Skin epidermis (tissue), 12 donors: ENCODE measurements around the gene MRPL38.

ENCODE experiments used
- H3K27ac ChIP-seq, 21 experiments: fragments of 200-600 bp; sonication (generic) in 11 of 21; one replicate each; pipeline ENCODE4 v1.5.0; 2020; ENCODE audit warnings: mild to moderate bottlenecking in 3 of 21, inconsistent platforms in 2 of 21, moderate library complexity in 2 of 21
- H3K4me3 ChIP-seq, 7 experiments: fragments of 200-600 bp; sonication (generic) in 2 of 7; one replicate each; pipeline ENCODE4 v1.5.0; 2020; ENCODE audit warnings: inconsistent platforms in 2 of 7, mild to moderate bottlenecking in 2 of 7, moderate library complexity in 1 of 7

MRPL38 gene

DNA sequence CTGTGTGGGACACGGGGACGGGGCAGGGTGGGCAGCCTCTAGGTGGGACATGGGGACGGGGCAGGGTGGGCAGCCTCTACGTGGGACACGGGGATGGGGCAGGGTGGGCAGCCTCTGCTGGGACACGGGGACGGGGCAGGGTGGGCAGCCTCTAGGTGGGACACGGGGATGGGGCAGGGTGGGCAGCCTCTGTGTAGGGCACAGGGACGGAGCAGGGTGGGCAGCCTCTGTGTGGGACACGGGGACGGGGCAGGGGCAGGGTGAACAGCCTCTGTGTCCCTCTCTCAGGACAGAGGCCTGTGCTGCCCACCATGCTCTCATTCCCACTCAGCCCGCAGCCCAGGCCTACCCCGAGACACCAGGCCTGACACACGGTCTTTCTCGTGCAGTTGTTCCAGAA is 16.9 kb upstream of the MRPL38 start:
- no peak overlapping the region for H3K27ac ChIP-seq
- H3K4me3 ChIP-seq: no peak overlapping the region

DNA sequence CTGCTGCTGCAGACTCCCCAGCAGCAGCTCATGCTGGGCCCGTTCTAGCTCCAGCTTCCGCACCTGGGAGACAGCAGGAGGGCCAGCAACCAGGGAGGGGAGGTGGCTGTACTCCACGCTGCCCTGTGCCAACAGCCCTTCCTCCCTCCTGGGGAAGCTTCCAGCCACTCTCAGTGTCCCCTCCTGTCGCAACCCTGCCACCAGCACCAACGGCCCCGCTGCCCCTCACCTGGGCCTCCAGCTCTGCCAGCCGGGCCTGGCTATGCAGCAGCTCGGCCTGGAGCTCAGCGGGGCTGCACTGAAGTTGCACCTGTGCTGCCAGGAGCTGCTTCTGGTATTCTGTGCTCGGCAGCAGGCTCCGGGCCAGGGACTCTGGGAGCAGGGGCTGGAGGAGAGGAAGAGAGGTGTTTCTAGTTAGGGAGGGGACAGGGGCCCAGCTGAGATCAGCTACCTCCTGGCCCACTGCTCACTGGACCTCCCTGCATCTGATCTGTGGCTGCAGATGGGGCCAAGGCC is 15.4 kb upstream of the MRPL38 start:
- no peak overlapping the region for H3K27ac ChIP-seq
- H3K4me3 ChIP-seq: no peak overlapping the region

DNA sequence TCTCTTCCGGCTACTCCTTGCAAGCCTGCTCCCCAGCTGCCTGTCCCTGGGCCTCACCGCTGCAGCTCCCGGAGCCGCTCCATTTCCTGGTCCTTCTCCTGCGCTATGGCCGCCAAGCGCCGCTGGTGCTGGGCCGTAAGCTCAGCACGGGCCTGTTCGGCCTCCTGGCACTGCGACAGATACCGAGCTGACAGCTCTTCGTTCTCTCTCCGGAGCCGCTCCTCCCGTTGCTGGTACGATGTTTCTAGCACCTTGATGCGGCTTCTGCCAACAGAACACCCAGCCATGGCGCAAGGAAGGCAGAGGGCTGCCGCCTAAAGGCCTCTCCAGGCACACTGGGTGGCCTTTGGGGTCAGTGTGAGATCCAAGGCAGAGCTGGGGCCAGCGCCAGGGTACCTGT is 14.9 kb upstream of the MRPL38 start:
- Histone ChIP-seq H3K27ac (no peak overlapping the region), H3K4me3 (no peak overlapping the region)

DNA sequence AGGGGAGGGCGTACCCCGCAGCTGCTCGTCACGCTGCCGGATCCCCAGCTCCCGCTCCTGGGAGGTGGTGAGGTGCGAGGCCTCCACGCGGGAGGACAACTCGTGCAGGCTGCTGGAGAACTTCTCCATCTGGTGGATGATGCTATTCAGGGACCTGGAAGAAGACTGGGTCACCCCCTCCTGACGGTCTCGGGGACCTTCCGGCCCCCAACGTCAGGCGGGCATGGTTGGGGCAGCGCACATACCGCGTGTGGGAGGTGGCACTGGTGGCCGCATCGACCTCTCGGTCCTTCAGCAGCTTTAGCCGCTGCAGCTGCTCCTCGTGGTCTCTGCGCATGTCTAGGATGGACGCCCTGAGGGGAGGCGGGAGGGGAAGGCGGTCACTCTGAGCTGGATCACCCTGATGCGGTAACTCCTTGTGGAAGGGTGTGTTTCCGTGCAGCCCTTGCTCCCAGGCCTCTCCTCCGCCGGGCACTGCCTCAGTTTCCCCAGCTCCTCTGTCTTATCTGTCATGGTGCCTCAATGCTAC is 13.3 kb upstream of the MRPL38 start:
- no peak overlapping the region for H3K27ac ChIP-seq
- H3K4me3 ChIP-seq: no peak overlapping the region

DNA sequence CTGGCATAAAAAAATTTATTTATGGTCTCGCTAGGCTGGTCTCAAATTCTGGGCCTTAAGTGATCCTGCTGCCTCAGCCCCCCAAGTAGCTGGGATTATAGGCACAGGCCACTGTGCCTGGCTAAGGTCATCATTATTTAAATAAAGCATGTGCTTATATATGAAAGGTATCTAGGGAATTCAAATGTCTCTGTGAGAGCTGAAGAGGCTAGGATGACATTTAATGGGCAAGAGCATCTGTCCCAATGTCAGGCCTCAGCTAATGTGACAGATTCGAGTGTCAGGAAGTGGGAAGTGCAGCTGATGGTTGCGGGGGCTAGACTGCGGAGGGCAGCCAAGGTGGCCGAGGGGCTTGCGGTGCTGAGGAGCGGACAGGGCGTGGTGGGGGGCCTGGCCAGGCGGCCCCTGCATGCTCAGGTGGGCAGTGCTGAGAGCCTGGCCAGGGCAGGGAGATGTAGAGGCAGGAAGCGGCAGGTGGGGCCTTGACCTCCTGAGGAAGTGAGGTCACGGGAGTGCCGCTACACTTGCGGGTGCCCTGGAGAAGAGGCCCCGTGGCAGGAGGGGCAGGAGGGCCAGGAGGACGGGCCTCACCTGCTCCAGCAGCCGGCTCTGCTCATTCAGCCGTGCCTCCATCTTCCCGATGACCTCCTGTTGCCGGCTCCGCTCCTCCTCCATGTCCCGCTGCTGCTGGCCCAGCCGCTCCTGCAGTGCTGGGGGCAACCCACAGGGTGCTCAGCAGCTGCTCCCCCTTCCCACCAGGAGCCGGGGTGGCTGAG is 12.6 kb upstream of the MRPL38 start:
- no peak overlapping the region for H3K27ac ChIP-seq
- H3K4me3 ChIP-seq: no peak overlapping the region

DNA sequence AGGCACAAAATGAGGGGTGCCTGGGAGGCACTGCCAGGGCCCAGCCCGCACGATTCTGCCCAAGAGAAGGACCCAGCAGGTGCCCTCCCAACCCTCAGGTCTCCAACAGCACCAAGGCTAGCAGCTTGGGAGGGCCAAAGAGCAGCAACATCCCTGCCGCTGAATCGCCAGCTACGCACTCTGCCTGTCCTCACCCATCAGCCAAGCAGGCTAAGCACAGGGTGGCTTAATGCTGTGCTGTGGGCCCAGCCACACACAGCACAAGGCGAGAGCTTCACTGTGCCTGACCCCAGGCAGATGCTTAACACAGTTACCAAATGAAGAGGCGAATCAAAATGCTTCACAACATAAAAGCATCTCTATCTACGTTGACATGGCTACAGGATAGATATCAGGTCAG is 10.6 kb upstream of the MRPL38 start:
- H3K27ac ChIP-seq: no peak overlapping the region
- H3K4me3 ChIP-seq: no peak overlapping the region

DNA sequence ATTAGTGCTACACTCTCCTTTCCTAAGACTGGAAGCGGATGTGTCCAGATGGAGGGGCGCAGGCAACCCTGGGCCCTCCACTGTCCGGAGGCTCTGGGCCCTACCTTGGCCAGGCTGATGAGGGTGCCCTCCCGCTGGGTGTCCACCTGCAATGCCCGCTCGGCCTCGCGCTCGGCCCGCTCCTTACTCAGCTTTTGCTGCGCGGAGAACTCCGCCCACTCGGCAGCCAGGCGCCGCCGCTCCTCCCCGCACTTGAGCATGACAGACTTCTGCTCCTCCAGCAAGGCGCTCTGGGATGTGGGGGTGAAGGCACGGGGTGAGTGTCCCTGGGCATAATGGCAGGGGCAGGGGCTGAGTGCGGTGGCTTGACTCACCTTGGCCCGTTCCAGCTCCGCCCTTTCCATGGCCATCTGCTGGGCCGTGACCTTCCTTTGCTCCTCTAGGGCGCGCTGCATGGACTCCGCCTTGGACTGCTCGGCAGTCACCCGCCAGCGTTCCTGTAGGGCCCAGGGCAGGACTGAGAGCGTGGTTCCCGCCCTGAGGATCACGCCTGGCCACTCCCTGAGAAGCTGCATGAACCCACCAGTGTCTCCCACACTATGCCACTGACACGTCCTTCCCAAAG is 10.1 kb upstream of the MRPL38 start:
- Histone ChIP-seq H3K27ac (no peak overlapping the region), H3K4me3 (no peak overlapping the region)

DNA sequence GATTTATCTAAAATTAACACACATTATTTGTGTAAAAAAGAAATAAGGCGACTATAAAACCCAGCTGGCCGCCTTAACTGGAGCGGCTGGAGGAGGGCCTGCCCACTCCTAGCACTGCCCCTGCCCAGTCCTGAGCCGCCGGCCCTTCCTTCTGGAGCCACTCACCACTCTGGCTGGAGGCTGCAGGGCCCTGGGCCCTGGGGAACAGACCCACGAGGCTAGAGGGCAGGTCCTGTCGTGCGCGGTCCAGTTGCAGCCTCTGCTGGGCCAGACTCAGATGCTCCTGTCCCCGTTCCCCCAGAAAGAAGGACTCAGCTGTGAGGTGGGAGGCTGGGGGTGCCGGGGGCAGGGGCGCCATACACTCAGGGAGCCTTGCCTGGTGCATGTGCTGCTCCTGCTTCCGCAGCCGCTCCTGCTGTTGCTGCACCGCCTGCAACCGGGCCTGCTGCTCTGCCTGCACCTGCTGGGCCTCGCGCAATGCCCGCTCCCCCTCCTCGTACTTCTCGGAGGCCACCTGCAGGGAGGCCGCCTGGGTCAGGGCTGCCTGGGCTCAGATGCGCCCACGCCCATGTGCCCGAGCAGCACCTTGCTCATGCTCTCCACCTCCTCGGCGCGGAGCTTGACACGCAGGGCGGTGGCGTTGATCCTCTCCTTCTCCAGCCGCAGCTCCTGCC is 9.0 kb upstream of the MRPL38 start:
- Histone ChIP-seq H3K27ac (no peak overlapping the region), H3K4me3 (no peak overlapping the region)

DNA sequence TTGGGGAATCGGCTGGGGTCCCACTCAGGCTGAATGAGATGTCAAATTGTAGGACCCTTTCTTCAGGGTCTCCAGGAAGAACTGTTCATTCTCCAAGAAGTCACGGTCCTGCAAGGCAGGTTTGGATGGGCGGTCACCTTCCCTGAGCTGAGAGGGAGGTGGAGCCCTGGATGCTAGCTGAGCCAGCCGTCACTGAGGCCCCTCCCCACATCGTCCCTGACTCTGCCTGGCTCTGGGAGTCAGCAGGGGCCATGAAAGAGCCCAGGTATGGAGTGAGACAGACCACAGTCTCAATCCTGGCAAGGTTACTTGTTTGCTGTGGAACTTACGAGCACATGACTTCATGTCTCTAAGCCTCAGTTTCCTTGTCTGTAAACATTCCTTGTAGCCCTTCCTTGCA is 6.0 kb upstream of the MRPL38 start:
- Histone ChIP-seq H3K4me3 (no peak overlapping the region), H3K27ac (peak overlapping the region in 3 of 21 experiments; percentile 16 to 66 (median 28))

DNA sequence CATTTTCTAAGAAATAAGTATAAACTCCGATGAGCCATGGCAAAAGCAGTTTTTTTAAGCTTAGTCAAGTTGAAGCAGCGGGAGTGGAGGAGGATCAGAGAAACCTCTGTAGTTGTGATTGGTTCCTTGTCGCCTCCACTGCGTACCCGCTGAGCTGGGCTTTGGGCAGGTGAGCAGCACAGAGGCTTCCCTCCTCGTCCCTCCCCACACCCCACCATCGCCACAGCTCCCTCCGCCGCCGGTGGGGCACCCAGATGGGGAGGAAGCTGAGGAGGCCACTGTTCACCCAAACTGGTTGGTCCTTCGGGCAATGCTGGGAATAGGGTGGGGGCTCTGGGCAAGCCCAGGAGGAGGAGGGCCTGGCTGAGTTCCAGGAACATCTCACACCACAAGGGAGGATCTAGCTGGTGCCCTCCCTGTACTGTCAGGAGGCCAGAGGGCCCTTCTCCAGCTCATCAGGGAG is 5.2 kb upstream of the MRPL38 start:
- H3K4me3 ChIP-seq: no peak overlapping the region
- peak overlapping the region in 10 of 21 experiments; percentile 16 to 69 (median 55) for H3K27ac ChIP-seq

DNA sequence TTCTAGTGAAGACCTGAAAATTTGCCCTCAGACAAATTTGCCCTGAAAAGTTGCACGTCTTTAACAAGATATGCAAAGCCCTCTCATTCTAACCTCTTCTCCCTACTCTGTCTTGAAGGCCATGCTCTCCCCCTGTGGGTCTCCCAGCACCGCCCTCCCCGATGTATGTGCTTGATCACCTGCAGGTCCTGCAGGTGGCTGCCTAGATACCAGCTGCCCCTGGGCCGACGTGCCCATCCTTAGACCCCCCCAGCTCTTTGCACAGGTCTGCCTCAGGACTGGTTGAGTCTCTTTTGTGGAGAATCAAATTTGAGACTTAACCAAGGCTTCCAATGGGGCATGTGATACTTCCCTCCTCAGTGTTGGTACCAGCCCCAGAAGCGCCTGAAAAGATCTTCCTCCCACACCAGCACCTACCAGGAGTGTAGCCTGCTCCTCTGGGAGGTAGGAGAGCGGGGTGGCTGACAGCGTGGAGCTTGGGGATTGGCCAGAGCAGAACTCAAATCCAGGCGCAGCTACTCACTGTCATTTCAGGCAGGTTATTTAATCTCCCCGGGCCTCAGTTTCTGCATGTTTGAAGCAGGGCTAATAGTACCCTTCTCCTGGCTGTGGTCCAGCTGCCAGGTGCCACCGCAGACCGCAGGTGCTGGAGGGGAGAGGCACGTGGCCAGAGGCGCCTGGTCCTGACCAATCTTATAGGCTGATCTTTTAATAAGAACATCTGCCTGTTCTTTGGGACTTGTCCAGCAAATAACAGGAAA is 4.5 kb upstream of the MRPL38 start:
- Histone ChIP-seq H3K4me3 (no peak overlapping the region), H3K27ac (peak overlapping the region in 7 of 21 experiments; percentile 11 to 69 (median 55))

DNA sequence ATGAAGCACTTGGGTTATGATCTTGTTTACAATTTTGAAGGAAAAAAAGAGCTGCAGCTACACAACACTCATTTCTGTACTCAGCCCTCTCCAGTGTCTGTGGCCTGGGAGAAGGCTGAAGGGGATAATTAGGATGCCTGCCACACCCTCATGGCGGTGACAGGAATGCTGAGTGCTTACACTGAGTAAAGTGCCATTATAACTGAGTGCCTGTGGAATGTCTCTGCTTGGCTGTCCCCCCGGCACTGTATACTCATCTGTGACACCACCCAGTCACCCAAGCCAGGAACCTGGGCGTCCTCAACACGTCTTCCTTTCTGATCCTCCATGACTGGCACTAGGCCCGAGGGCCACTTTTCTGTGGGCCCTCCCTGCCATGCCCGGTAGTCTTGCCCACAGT is 3.5 kb upstream of the MRPL38 start:
- no peak overlapping the region for H3K4me3 ChIP-seq
- H3K27ac ChIP-seq: peak overlapping the region in 4 of 21 experiments; percentile 18 to 45 (median 31)

DNA sequence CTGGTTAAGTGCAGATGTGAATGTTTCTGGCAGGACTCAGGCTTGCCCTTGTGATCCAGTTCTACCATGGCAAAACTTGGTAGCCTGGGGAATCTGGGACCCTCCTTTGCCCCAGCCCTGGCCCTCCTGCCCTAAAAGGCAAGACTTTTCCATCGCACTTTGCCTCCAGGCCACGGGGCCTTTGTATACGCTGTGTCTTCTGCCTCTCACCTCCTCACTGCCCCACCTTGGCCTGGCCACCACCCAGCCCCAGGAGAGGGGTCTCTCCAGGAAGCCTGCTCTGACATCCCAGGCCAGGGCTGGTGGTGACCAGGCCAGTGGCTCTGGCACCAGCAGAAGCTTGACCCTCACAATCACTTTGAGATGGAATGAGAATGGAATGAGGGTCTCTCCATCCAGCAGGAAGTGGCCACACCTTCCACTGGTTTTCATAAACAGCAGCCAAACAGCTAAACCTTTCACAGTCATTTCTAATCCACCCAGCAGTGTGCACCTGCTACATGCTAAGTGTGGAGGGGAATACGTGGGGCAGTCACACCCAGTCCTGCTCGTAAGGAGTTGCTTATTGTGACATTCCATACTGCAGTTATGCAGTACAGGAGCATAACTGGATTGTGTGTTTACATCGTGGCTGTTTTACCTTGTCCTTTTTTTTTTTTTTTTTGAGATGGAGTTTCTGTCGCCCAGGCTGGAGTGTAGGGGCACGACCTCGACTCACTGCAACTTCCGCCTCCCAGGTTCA is 1.6 kb upstream of the MRPL38 start:
- H3K4me3 ChIP-seq: no peak overlapping the region
- H3K27ac ChIP-seq: peak overlapping the region in 13 of 21 experiments; percentile 5 to 93 (median 63)

DNA sequence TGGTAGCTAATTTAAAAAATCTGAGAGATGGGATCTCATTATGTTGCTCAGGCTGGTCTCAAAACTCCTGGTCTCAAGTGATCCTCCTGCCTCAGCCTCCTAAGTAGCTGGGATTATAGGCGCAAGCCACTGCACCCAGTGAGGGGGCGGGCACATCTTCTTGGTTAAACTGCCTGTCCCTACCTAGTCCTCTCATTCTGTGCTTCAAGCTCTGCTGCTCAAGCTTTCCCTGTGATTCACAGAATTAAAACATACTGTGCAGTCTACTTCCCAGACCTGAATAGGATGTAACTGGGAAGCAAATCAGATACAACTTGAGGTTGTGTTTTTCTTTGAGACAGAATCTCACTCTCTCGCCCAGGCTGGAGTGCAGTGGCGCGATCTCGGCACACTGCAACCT is 2.3 kb downstream of the MRPL38 start:
- Histone ChIP-seq H3K4me3 (no peak overlapping the region), H3K27ac (no peak overlapping the region)

DNA sequence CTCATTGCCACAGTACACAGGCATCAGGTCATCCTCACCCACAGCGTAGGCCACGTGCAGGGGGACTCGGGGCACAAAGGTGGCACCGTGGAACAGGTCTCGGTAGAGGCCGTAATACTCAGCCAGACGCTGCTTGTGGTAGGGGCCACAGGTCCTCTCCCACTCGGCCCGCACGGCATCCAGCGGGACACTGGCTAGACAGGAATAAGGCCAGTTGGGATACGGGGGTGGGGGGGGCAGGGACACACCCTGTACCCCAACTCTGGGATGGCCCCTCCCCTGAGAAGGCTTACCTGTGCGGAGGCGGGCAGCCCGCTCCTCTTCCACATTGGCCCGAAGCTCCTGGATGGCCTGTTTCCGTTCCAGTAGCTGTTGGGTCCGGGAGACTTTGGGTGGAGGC is 3.0 kb downstream of the MRPL38 start:
- Histone ChIP-seq H3K27ac (no peak overlapping the region), H3K4me3 (no peak overlapping the region)

DNA sequence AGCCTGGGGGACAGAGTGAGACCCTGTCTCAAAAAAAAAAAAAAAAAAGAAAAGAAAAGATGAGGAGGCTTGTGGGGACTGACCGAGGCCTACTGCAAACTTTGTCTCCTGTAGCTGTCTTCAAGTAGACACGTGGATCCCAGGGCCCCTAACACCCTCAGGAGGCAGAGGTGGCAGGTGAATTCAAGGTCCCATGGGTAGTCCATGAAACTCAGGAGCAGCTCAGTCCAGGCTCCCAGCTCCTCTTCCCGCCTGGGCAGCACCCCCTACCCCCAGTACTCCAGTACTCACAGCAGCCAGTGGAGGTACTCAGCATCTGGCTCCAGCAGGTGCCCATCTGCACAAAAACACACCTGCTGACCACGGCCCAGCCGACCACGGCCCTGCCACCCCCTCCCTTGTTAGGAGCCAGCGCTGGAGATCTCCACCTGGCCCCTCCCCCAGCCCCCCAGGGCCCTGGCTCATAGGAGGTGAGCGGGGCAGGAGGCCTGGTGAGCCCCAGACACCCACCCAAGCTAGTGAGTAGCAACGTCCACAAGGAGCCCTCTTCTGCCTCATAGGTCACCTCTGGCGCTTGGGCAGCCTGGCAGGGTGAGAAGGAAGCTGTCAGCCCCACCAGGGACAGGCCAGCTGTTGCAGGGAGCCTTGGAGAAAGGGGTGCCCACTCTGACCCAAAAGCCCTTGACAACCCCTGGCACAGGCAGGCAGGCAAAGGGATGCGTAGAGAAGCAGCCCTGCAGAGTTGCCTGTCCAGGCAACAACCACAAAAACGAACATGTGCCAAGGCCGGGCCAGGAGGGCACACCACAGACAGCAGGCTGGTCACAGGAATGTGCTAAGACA is 3.8 kb downstream of the MRPL38 start:
- H3K27ac ChIP-seq: no peak overlapping the region
- H3K4me3 ChIP-seq: no peak overlapping the region

DNA sequence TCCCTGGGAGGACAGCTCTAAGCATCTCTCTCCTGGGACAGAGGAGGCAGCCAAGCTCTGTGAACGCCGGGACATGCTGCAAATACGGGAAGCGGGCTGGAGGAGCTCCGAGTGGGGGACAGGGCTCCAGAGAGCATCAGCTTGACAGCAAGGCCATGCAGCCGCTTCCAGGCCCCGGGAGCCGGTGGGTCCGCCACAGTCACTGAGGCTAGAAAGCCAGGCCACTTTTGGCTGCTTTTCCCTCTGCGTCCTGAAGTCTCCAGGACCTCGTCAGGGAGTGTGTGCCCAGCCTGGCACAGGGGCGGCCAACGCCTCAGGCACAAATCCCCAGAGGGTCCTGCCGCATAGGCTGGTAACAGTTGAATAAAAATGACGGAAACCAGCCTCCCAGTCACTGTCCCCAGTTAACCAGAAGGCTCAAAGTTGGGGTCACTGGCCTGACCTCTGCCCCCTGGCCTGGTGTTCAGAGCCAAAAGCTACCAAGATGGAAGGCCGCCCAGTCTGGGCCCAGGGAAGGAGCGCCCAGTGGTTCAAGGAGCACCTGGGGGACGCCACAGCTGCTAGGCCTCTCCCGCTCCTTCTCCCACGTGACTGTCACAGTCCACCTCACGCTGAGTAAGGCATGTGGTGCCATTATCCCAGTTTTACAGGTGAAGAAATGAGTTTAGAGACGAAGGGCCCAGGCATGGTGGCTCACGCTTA is 4.8 kb downstream of the MRPL38 start:
- no peak overlapping the region for H3K27ac ChIP-seq
- no peak overlapping the region for H3K4me3 ChIP-seq

DNA sequence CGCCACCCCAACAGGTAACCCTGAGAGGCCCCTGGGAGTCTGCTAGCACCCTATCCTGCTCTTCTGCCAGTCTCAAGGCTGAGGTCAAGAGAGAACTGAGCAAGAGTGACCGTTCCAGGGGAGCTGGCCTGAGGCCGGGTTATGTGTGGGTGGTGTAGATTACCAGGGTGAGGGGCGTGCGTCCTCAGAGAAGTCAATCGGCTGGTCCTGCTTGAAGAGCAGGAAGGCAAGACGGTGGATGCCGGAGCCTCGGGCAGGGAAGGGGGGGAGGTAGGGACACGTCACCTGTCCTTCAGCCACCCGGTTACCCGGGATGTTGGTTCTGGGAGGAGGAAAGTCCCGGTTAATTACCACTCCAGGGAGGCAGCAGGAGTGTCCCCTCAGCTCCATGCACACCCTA is 5.3 kb downstream of the MRPL38 start:
- no peak overlapping the region for H3K27ac ChIP-seq
- H3K4me3 ChIP-seq: no peak overlapping the region
